Omental fat pad (tissue), 4 donors: ENCODE results near the gene CPD. TPM values are rescaled to one million over a fixed set of nuclear protein-coding genes. Genes with fewer than 3 reads are reported as not detected.

ENCODE experiments used
- ATAC-seq: fragments of 150-250 bp; one replicate; pipeline ENCODE4 v1.9.1; 2016; ENCODE audit warnings: mild to moderate bottlenecking, moderate library complexity; ENCODE audit not compliant: low FRiP score
- DNase-seq: peaks from one replicate; pipeline ENCODE4 v3.0.0-alpha.2; 2019; ENCODE audit warnings: low spot score
- total RNA-seq, 4 donors: library from RNA; depleted of rRNA; stranded (reverse); fragments of >200 nt; gene quantifications; one replicate each; pipeline ENCODE4 v1.1.0, GENCODE V29; 2016
- TF ChIP-seq, protein P1 (sequence below), 3 donors: fragments of 450-650 bp; IDR thresholded peaks; one replicate each; pipeline ENCODE4 v1.5.1; 2016 to 2017; ENCODE audit warnings: antibody characterized with exemption in 3 of 3, mild to moderate bottlenecking in 3 of 3, moderate library complexity in 2 of 3

The CPD gene
- total RNA-seq, 4 donors from 2014 or later = 57.2 to 101 (median 82.2) TPM

DNA sequence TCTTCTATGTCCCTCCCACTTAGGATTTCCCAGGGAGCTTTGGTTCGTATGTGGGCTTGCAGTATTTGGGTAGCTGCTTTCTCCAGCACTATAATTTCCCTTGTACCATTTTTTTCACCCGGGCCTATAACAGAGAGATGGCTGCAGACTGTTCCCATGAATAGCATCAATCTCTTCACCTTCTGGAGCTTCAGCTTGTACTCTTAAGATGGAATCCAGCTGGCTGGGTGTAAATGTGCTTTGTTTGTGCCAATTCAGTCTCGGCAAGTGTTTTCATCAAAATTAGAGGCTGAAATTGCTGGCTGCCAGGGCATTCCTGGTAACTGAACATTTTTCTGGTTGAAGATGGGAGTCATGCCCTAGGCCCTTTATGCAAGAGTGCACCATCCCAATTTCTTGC lies 12.2 kb upstream of the CPD start:
- DNase-seq = no peak
- TF ChIP-seq, protein P1, sequence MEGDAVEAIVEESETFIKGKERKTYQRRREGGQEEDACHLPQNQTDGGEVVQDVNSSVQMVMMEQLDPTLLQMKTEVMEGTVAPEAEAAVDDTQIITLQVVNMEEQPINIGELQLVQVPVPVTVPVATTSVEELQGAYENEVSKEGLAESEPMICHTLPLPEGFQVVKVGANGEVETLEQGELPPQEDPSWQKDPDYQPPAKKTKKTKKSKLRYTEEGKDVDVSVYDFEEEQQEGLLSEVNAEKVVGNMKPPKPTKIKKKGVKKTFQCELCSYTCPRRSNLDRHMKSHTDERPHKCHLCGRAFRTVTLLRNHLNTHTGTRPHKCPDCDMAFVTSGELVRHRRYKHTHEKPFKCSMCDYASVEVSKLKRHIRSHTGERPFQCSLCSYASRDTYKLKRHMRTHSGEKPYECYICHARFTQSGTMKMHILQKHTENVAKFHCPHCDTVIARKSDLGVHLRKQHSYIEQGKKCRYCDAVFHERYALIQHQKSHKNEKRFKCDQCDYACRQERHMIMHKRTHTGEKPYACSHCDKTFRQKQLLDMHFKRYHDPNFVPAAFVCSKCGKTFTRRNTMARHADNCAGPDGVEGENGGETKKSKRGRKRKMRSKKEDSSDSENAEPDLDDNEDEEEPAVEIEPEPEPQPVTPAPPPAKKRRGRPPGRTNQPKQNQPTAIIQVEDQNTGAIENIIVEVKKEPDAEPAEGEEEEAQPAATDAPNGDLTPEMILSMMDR (IDR thresholded peaks at IDR 0.05) = no peak
- no peak for ATAC-seq

DNA sequence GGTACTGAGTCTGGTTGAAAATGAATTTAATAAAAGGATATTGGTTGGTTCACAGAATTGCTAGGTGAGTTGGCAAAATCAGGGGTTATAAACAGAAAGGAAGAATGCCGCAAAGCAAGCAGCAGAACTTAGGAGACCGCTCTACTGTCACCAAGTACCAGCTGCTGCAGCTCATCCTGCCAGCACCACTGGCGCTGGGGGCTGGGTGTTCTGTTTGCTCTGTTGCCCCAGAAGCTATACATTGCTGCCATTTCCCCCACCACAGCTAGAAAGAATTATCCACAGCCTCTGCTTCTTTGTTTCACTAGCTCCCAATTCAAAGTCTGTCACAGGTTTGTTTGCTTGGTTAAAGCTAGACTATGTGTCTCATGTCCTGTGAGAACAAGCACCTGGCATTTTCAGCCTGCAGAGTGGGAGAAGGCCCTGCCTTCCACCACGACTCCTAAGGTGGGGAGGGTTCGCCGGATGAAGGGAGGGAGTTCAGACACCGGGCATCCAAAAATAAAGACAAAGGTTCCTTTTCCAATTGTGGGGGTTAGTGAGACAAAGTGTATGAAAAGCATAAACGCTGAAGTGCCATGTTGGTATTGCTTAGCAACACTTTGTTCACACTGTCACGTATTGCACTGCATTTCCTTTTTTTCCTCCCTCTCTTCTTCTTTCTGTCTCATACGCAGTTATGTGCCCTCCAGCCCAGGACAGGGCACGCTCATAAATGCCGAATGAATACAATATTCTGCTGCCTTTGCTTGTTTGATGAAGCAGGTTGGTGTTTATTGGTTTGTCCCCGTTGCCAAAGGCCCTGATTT lies 9.6 kb upstream of the CPD start:
- TF ChIP-seq, protein P1 (IDR thresholded peaks at IDR 0.05) = no peak

DNA sequence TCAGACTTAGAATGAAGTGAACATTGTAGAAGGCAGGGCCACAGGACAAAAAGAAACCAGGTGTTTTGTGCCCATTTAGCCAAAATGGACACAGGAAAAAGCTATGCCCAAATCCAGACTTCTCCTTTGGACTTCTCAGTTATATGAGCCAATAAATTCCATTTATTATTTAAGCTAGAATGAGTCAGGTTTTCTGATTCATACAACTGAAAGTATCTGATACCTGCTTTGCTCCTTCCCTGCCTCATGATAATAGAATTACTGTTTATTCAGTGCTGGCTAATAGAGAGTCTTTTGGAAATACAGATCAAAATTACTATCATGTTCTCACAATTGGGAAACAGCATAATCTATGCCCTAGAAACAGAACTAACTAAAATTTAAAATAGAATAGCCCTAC lies 8.7 kb upstream of the CPD start:
- ATAC-seq (no peak), DNase-seq (no peak)
- TF ChIP-seq, protein P1 (IDR thresholded peaks at IDR 0.05) = no peak

More for the DNA sequence above, 9.6 kb upstream of the CPD start:
- DNase-seq (no peak), ATAC-seq (no peak)

DNA sequence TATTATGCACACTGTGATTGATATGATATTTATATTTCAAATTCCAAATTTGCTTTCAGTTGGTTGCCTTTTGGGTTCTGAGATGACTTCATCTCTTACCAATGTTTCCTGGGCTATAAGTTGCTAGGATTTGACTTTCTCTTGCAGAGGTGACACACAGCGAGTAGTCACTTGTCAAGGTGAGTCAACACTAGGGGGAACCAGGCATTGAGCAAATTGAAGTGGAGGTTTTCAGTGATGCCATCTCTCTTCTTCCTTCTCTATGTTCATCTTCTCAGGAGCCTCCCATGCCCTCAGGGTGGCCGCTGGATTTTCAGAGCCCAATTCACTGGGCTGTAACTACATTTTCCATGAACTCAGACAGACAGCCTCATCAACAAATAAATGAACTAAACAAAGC lies 6.0 kb upstream of the CPD start:
- DNase-seq (no peak), ATAC-seq (no peak)
- TF ChIP-seq, protein P1 (IDR thresholded peaks at IDR 0.05) = no peak

DNA sequence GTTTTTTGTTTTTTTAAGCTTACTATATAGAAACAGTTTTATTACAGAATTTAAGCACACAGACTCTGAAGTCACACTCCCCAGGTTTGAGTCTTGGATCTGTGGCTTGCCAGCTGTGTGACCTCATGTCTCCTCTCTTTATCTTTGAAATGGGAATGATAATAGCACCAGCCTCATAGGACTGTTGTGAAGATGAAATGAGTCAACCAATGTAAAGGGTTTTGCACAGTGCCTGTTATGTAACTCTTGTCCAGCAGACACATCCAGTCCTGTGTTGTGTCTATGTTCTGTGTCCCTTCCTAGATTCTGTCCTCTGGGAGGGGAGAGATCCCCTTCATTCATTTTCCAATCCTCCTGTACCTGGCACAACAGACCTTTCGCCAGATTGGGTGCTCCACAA lies 3.1 kb upstream of the CPD start:
- no peak for ATAC-seq
- TF ChIP-seq, protein P1 (IDR thresholded peaks at IDR 0.05) = no peak
- no peak for DNase-seq

DNA sequence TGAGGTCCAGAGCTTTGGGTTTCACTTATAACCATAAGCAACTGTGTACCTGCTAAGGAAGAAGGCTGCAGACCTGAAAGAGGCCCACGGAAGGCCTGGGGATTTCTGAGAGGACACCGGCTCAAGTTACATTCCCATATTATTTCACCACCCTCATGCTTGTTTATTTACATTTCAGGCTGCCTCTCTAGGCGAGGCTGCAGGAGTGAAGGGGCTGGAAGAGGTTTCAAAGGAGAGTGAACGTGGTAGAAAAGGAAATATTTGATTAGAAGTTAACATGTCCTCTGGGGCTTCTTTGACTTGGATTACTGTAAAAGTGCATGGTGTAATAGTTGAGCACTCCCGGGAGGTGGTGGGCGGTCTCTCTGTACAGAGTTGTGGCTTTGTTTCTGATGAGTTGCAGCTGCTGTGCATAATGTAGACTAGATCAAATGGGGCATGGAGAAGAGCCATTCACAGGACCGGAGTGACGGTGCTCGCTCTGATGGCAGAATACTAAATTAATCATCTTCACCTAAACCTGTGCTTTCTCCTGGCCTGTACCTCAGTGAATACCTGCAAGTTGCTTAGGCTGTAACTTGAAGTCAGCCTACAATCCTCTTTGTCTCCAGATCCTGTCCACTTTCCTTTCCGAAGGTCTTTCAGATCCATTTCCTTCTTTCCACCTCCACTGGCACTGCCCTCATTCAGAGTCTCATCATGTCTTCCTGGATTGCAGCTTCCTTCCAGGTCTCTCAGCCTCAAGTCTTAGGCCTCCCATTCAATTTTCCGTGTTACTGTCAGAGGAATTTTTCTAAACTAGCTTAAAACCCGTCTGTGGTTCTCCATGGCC lies 1.9 kb upstream of the CPD start:
- ATAC-seq (no peak), DNase-seq (no peak)
- TF ChIP-seq, protein P1 (IDR thresholded peaks at IDR 0.05) = no peak
